Retina (tissue), 1 donor: Measurements from ENCODE around the gene EMILIN2.
A peak's percentile ranks its signal among the peaks of the same experiment; 100 is the strongest.
"Not testable (repeated sequence)": the region's sequence is repeated elsewhere in the genome, so short reads cannot be mapped to it uniquely, and the experiment has no call there.

Source experiments
- DNase-seq: peaks from one replicate; pipeline ENCODE4 v3.0.0-alpha.2; 2016

The EMILIN2 gene

GRCh38 chr18:2902327-2902726 lies 55.5 kb downstream of the EMILIN2 start:
- DNase-seq = no peak

- DNase-seq = no peak
Observed at GRCh38 chr18:2903006-2903405, 56.2 kb downstream of the EMILIN2 start.

- peak; percentile 76 for DNase-seq
Observed at GRCh38 chr18:2905854-2906703, 59.3 kb downstream of the EMILIN2 start.

- DNase-seq = peak; percentile 46
Observed at GRCh38 chr18:2906704-2907549, 60.1 kb downstream of the EMILIN2 start.

GRCh38 chr18:2907550-2908135 lies 60.8 kb downstream of the EMILIN2 start:
- no peak for DNase-seq

GRCh38 chr18:2908166-2908945 lies 61.5 kb downstream of the EMILIN2 start:
- no peak for DNase-seq

- DNase-seq = no peak
Observed at GRCh38 chr18:2908946-2909335, 62.1 kb downstream of the EMILIN2 start.

GRCh38 chr18:2909431-2910140 lies 62.8 kb downstream of the EMILIN2 start:
- DNase-seq = no peak

GRCh38 chr18:2910261-2910660 lies 63.5 kb downstream of the EMILIN2 start:
- no peak for DNase-seq

GRCh38 chr18:2910751-2911425 lies 64.1 kb downstream of the EMILIN2 start:
- DNase-seq = no peak

- DNase-seq = no peak
Observed at GRCh38 chr18:2911533-2911932, 64.7 kb downstream of the EMILIN2 start.

GRCh38 chr18:2912357-2913299 lies 65.8 kb downstream of the EMILIN2 start:
- DNase-seq = no peak

GRCh38 chr18:2913398-2914005 lies 66.7 kb downstream of the EMILIN2 start:
- no peak for DNase-seq

- DNase-seq = peak; percentile 67
Observed at GRCh38 chr18:2914185-2914880, 67.5 kb downstream of the EMILIN2 start.

GRCh38 chr18:2914881-2915240 lies 68.1 kb downstream of the EMILIN2 start:
- DNase-seq = no peak

GRCh38 chr18:2915486-2915885 lies 68.7 kb downstream of the EMILIN2 start:
- not testable (repeated sequence) for DNase-seq

- DNase-seq = no peak
Observed at GRCh38 chr18:2916184-2916583, 69.4 kb downstream of the EMILIN2 start.

GRCh38 chr18:2917259-2918047 lies 70.6 kb downstream of the EMILIN2 start:
- peak; percentile 38 for DNase-seq
